GM19328 (cell line): Measurements from ENCODE around the gene CPT2.
A peak's percentile ranks its signal among the peaks of the same experiment; 100 is the strongest.

ENCODE experiments used
- ATAC-seq: cut with Tn5 transposase; IDR thresholded peaks from one replicate; pipeline ENCODE4 v1.9.1; 2021; ENCODE audit warnings: mild to moderate bottlenecking, moderate library complexity; ENCODE audit not compliant: unreplicated experiment

CPT2 gene

GRCh38 chr1:53214376-53214940 is 17.8 kb downstream of the CPT2 start:
- ATAC-seq = no peak

GRCh38 chr1:53218201-53218600 is 21.6 kb downstream of the CPT2 start:
- no peak for ATAC-seq

- no peak for ATAC-seq
Measured at GRCh38 chr1:53219711-53220110, 23.1 kb downstream of the CPT2 start.

GRCh38 chr1:53220171-53220961 is 23.7 kb downstream of the CPT2 start, which contains the start of gene CZIB:
TSS of gene CZIB (minus strand) at chr1:53220634. CDS start at chr1:53220575, 59 bp downstream.
- ATAC-seq = peak; percentile 89

- no peak for ATAC-seq
Measured at GRCh38 chr1:53220962-53221286, 24.3 kb downstream of the CPT2 start.

GRCh38 chr1:53237638-53238037 is 41.0 kb downstream of the CPT2 start:
- ATAC-seq = no peak

- ATAC-seq = peak; percentile 92
Measured at GRCh38 chr1:53238197-53239155, 41.9 kb downstream of the CPT2 start, which contains the start of gene MAGOH. TSS of gene MAGOH (minus strand) at chr1:53238518. CDS start at chr1:53238448, 70 bp downstream.

GRCh38 chr1:53241828-53242227 is 45.2 kb downstream of the CPT2 start:
- no peak for ATAC-seq

GRCh38 chr1:53242381-53242780 is 45.8 kb downstream of the CPT2 start:
- no peak for ATAC-seq

GRCh38 chr1:53244141-53244540 is 47.5 kb downstream of the CPT2 start:
- no peak for ATAC-seq

- no peak for ATAC-seq
Measured at GRCh38 chr1:53246261-53247134, 49.9 kb downstream of the CPT2 start.

GRCh38 chr1:53249706-53250105 is 53.1 kb downstream of the CPT2 start:
- ATAC-seq = no peak

GRCh38 chr1:53250325-53250724 is 53.7 kb downstream of the CPT2 start:
- ATAC-seq = no peak

- ATAC-seq = no peak
Measured at GRCh38 chr1:53254011-53254640, 57.5 kb downstream of the CPT2 start.

GRCh38 chr1:53255031-53255430 is 58.4 kb downstream of the CPT2 start:
- no peak for ATAC-seq

GRCh38 chr1:53256511-53257453 is 60.2 kb downstream of the CPT2 start:
- ATAC-seq = no peak

GRCh38 chr1:53257454-53258081 is 60.9 kb downstream of the CPT2 start:
- ATAC-seq = no peak

GRCh38 chr1:53258216-53258615 is 61.6 kb downstream of the CPT2 start:
- no peak for ATAC-seq
